GM18499 (cell line): Measurements from ENCODE around the gene MRM2.

ENCODE experiments used
- ATAC-seq: cut with Tn5 transposase; IDR thresholded peaks from one replicate; pipeline ENCODE4 v1.9.1; 2021; ENCODE audit warnings: moderate number of reproducible peaks; ENCODE audit not compliant: insufficient read depth, unreplicated experiment

The MRM2 gene

DNA sequence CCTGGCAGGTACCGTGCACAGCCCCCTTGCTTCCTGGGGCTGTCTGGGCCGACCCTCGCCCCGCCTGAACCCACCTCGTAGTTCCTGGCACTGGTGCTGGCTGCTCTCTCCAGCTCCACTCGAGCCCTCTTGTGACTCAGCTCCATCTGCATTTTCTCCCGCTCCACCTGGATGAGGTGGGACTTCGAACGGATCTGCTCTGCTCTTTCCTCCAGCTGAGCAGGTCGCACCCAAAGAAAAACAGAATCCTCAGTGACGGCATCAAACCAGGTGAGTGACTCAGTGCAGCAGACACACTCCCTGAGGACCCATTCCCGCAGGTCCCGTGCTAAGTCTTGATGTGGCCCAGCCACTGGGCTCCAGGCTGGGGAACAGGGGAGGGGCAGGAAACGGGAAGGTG is 16.7 kb downstream of the MRM2 start:
- no peak for ATAC-seq

DNA sequence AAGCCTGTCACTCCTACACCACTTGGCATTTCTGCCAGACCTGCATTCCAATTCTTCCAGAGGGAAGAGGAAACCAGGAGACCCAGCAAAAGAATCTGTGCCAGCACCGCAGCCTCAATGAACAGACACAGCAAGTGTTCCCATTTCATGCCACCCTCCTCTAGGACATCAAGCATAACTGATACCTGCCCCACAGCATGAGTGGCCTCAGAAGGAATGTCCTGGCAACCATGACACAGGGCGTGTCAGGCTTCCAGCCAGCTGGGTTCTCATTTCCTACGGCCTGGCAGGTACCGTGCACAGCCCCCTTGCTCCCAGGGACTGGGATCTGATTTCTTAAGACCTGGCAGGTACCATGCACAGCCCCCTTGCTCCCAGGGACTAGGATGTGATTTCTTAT is 17.1 kb downstream of the MRM2 start:
- ATAC-seq, result no peak

DNA sequence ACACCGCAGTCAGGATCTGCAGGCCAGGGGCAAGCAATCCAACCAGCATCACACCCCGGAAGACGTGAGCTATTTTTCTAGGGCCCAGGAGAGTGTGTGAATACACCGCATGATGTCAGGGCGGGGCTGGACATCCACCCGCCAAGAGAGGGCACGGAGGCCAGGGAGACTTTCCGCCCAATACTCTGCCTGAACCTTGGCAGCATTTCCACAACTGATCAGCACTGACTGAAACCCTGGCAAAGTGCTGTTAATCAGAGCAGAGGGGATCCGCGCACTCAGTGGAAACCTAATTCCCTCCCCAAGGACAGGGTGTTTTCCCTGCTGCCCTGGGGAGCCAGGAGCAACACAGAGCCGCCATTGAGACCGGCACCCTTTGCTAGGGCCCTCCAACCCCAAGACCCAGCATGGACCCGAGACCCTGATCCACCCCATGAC is 17.5 kb downstream of the MRM2 start:
- ATAC-seq, result no peak

DNA sequence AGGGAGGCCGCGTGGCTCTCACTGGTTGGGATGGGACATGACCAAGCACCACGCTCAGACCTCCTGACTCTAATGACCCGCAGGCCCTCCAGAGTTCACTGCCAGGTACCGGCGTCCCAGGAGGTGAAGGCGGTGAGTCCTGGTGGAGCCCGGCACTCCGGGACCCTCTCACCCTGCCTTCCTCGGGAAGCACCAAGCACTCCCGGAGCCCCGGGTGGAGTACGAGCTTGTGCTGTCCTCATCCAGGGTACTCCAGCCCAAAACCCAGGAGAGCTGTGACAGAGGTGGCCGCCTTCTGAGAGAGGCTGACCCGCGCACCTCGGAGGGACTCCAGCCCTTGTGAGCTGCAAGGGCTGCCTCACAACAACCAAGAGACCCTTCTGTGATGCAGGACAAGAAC is 18.7 kb downstream of the MRM2 start:
- ATAC-seq, result no peak

DNA sequence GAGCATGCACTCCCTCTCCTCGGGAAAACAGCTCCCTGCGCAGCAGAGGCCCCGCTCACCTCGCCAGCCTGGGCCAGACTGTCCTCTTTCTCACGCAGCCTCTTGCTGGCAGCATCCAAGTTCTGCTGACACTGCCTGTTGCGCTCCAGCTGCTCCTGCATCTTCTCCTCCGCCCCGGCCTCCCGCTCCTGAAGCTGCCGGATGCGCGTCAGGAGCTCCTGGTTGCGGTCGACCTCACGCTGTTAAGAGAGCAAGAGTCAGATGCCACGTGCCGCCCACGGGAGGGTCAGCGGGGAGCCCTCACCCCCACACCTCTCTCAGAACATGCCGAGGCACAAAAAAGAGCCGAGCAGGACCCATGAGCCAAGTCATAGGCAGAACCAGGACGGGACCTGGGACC is 19.5 kb downstream of the MRM2 start:
- ATAC-seq, result no peak

DNA sequence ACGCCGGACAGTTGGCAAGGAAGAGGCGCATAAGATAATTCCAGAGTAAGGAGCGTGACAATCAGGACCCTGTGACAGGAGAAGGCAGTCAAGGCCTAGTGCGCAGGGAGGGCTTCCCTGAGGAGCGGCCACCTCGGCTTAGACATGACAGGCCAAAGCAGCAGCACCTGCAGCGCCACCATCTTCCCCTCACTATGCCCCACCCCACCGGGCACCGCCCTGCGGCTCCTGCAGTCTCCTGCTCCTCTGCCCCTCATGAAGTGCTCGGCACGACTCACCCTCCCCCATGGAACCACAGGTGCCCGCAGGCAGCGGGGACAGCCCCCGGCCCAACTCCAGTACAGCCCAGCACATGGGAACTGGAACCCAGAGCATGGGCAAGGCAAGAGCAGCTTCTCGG is 21.1 kb downstream of the MRM2 start:
- ATAC-seq, result no peak

DNA sequence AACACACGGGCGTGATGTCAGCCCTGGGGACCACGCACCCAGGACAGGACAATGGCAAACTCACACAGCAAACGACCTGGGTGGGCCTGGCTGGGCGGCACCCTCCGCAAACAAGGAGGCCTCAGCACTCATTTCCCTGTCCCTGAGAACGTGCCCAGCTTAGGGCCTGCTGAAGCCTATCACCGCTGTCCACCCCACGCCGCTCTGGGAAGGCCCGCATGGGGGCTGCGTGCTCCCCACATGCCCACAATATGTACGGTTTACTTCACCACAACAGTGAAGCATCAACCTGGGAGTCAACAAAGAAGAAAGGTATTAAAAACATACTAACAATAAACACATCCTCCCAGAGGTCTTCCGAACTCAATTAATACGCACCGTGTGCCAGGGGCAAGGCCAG is 21.5 kb downstream of the MRM2 start:
- no peak for ATAC-seq

DNA sequence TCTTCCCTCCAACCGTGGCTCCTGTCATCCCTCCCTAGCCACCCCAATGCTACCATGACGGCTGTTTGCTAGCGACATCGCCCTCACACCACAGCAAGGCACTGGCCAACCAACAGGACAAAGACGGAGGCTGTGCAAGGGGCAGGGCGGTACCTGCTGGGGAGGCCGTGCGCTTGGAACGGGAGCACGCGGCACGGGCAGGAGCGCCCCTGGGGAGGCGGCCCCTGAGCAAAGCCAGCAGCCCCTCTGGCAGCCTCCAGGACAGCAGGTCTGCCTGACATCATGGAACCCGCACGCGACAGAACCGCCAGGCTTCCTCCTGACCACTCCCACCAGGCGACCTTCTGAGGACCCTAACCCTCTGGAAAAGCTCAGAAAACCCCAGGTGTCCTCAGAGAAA is 22.0 kb downstream of the MRM2 start:
- ATAC-seq, result no peak

DNA sequence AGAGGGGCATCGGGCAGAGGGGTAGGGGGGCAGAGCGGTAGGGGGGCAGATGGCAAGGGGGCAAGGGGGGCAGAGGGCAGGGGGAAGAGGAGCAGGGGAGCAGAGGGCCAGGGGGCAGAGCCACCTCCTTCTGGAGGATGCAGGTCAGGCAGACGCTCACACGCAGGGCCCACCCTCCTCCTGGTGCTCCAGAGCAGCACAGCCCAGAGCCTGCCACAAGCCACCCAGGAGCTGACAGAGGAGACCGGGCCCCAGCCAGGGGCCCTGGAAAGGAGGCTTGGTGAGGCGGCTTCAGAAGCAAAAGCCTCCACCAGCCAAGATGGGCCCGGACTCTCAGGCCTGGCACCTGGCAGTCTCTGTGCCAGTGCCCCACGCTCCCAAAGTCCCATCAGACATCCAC is 22.4 kb downstream of the MRM2 start:
- ATAC-seq, result no peak

DNA sequence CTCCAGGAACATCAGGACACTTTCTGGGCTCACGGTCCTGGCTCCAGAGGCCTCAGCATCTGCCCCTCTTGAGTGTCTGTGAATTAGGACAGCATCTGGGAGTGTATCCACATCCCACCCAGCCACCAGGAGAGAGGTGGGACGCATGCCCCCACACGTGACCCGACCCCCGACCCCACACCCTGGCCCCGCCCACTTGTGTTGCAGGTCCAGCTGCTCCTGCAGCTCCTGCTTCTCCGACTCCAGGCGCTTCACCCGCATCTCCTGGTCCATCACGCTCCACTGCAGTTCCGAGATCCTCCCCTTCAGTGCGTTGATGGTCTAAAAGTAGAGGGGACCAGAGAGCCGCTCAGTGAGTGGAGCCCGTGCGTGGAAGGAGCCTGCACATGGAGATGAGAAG is 22.9 kb downstream of the MRM2 start:
- ATAC-seq, result no peak

DNA sequence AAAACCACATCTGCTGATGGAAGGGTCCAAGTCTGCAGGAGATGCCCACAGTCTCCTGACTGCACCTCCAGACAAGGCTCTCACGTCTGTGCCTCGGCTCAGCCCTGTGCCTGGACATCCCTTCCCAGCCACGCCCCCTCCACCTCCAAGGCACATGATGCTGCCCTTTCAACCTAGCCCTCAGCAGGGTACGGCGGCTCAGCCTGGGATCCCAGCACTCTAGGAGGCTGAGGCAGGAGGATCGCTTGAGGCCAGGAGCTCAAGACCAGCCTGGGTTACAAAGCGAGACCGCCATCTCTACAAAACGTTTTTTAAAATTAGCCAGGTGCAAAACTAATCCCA is 23.6 kb downstream of the MRM2 start:
- ATAC-seq, result no peak

DNA sequence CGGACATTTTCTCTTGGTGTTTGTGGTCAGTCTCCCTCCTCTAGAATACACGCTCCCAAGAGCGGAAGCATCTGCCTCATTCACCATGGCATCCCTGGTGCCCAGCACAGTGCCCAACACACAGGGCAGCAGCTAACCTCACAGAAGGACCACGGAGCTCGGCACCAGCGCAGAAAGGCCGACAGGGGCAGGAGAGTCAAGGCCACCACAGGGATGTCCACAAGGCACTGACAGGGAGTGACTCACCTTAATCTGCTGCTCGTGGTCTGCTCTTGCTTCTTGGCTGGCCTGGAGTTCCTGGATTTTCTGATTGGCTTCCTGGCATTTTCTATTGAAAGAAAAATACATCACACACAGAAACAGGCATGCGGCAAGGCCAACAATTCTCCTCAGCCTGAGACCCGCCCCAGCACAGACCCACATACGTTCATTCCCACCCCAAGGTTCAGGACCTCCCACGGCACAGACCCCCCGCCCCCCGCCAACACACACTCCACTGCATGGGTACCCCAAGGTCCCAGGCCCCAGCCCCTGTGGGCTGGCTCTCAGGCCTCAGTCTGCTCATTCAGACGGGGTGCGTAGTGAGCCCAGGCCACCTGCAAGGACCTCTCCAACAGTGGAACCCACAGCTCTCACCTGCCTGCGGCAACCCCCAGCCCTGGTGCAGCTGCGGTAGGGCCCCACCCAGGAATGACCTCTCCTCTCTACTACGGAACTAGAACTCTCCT is 24.1 kb downstream of the MRM2 start:
- ATAC-seq, result no peak

DNA sequence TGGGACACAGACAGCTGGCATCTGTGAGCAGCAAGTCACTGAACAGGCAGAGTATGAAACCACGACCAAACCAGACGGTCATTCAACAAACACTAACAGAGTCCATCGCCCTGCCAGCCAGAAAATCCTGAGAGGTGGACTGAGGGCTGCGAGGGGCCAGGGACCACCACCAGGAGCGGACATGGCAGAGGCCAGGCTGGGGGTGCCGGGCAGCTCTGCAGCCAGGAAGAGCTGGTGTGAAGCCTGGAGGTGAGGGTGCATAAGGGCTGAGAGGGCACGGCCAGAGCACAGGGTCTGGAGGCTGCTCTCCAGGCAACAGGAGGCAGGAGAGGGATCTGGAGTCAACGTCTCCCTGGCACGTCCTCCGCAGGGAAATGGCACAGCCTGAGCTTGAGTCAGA is 24.8 kb downstream of the MRM2 start:
- ATAC-seq, result no peak

DNA sequence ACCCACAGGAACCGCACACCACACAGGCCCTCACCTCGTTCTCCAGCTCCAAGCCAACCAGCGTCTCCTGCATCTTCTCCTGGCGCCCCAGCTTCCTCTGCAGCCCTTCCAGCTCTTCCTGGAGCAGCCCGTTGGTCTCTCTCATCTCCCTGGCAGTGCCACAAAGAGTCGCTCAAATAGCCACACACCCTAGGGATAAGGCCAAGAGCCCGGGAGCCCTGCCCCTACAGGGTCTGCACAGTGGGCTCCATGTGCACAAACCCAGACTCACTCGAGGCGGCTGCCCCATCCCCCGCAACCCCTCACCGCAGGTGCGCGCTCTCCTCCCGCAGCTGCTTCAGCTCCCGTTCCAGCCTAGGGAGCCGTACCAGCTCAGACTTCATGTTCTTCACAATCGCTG is 26.2 kb downstream of the MRM2 start:
- no peak for ATAC-seq

DNA sequence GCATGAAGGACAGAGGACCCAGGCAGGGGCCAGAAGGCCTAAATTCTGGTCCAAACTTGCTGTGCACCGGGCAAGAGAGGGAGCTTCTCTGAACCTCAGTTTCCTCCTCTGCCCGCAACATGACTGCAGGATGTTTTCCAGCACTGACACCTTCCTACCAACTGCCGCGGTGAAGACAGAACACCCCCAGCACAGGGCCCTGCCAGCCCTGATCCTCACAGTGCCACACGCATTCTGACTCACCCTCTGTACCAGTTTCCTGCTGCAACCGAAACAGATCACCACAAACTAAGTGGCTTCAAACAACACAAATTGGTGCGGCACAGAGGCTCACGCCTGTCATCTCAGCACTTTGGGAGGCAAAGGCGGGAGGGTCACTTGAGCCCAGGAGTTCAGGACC is 27.4 kb downstream of the MRM2 start:
- no peak for ATAC-seq

DNA sequence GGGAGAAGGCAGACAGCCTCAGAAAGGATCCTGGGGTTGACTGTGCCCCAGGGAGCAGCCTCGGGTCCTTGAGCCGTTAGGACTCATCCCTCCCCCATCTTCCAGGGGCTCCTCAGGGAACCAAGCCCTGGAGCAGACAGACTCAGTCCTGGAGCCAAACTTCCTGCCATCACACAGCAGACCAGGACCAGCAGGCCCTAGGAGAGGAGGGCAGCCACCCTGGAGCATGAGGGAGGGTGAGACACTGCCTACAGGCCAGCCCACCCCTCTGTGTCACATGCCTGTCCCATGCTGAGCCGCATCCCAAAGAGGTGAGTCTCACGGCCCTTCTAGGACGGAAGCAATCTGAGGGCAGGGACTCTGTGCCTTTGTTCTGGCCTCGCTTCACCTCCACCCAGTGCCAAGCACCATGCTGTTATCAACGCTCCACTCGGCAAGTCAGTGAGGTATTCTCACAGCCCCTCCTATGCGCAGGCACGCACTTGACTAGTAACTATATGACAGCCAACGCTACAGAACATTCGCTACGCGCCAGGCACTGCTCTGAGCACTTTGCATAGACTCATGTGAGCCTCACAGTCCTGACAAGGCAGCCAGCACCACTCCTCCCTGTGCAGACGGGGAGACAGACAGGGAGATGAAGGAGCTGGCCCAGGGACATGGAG is 28.3 kb downstream of the MRM2 start:
- no peak for ATAC-seq

DNA sequence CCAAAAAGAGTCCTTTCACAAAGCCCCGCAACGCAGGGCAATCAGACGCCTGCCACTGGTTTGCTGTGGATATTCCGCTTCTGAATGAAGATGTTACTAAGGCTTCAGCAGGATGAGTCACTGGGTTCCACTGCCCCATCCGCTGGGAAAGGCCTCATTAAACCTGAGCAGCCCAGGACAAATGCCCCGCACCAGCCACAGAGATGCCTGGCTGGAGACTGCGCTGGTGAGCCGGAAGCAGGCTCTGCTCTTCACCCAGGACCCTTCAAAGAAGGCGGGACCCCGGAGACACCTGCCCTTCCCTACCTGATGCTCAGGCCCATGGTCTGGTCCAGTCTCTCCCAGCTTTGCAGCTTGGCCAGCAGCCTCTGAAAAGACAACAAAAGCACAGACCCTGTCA is 29.1 kb downstream of the MRM2 start:
- ATAC-seq, result no peak

DNA sequence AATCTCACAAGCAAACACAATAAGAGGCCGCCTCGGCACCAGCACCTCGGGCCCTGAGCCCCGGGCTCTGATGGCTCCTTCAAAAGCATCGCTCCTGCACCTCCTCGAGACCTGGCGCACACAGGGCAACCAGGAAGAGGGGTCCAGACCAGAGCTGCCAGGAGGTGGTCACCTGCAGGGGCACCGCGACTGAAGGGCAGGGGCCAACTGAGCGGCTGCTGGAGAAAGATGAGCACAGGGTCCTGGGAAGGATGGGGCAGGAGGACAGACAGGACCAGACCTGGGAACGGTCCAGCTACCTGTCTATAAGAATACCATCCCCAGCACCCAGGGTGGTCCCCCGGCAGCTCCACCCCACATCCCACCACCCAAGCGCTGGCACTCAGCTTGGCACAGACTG is 30.1 kb downstream of the MRM2 start:
- no peak for ATAC-seq

DNA sequence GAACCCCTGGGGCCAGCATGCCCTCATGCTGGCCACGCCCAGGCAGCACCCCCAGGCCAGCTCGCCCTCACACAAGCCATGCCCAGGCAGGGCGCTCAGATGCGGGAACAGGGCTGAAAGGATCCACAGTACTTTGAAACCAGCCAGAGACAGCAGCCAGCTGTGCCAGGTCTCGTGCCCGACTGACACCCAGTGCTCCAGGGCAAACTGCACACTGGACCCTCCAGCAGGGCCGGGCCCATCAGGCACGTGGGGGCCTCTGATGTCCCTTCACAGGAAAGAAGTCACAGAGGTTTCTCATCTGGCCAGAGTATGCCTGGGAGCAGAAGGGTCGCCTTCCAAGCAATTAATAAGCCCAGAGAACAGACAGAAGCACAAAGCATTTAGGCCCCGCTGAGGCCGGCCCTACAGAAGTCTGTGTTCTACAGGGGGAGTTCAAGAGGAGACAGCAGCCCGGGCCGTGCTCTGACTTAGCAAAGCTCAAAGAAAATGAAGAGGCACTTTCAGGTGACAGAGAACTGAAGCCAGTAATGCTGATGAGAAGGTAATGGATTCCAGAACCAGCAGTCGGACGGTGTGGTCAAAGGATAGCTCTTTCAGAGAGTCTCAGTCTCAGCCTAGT is 30.6 kb downstream of the MRM2 start:
- ATAC-seq, result no peak

DNA sequence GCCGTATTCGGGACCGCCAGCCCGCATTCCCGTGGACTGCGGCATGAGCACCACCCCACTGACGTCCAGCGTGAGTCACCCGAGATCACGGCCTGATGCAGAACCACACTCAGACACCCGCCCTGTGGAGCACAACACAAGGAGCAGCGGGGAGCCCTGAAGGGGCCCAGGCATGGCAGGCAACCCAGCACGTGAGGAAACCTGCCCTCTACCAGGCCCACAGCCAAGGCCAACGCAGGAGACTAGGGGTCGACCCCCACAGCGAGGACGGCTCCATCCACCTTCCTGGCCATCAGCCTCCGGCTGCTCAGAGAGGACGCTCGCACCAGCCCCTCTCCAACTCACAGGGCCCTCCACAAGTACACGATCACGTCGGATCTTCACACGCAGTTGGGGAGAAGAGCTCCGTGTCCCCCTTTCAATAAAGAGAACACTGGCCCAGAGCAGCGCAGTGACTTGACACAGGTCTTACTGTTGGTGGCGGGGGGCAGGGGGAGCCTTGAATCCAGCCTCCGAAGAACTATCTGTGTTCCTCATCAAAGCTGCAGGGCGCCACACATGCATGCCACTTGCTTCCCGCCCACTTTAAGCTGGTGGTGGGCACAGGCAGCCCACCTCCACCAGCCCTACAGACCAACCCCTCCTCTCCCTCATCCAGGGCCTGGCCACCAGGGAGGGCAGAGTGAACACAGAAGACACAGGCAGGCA is 31.3 kb downstream of the MRM2 start:
- ATAC-seq, result no peak

DNA sequence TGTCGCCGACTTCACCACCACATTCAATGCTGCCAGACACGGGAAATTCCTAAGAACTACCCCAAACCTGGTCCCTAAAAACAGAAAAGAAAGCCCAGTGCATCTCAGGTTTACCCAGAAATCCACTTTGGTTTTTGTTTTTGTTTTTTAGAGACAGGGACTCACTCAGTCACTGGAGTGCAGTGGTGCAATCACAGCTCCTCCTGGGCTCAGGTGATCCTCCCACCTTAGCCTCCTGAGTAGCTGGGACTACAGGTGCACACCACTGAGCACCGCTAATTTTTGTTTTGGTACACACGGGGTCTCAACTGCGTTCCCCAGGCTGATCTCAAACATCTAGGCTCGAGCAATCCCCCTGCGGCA is 32.1 kb downstream of the MRM2 start:
- ATAC-seq, result no peak
